H1 (cell line): Measurements from ENCODE around the gene WNK2.
A peak's percentile ranks its signal among the peaks of the same experiment; 100 is the strongest.

Source experiments
- ATF3 ChIP-seq: IDR thresholded peaks from 2 replicates; pipeline ENCODE4 v1.6.1; 2011; ENCODE audit warnings: low read depth, mild to moderate bottlenecking, low read length; ENCODE audit not compliant: insufficient read depth
- CHD1 ChIP-seq: IDR thresholded peaks from 2 replicates; pipeline ENCODE4 v1.6.1; 2012; ENCODE audit warnings: low read depth, low read length, improper control_type of control experiment
- CTCF ChIP-seq, 3 experiments: IDR thresholded peaks; 1 replicate in 2 of 3; 2 replicates in 1 of 3; pipeline versions ENCODE4 v1.5.1 to v1.6.1; 2011; ENCODE audit warnings: low read length in 3 of 3, mild to moderate bottlenecking in 3 of 3, inconsistent platforms in 2 of 3, low read depth in 1 of 3, moderate library complexity in 1 of 3; ENCODE audit not compliant: insufficient read depth in 1 of 3; ENCODE audit errors: control extremely low read depth in 1 of 3
- EP300 ChIP-seq, 2 experiments: IDR thresholded peaks; 1 replicate in 1 of 2; 2 replicates in 1 of 2; pipeline ENCODE4 v1.6.1; 2011 to 2012; ENCODE audit warnings: low read depth in 2 of 2, low read length in 2 of 2, mild to moderate bottlenecking in 2 of 2, borderline replicate concordance in 1 of 2, inconsistent platforms in 1 of 2, moderate library complexity in 1 of 2
- JUN ChIP-seq: IDR thresholded peaks from 2 replicates; pipeline ENCODE4 v1.6.1; 2011; ENCODE audit warnings: low read depth, mild to moderate bottlenecking, improper control_type of control experiment, low read length
- POLR2A ChIP-seq, 2 experiments: IDR thresholded peaks; 1 replicate in 1 of 2; 2 replicates in 1 of 2; pipeline ENCODE4 v1.6.1; 2011; ENCODE audit warnings: low read depth in 2 of 2, low read length in 2 of 2, mild to moderate bottlenecking in 2 of 2; ENCODE audit errors: control extremely low read depth in 1 of 2
- POLR2AphosphoS5 ChIP-seq: IDR thresholded peaks from 2 replicates; pipeline ENCODE4 v1.6.1; 2011; ENCODE audit warnings: low read depth, low read length
- RAD21 ChIP-seq, 2 experiments: IDR thresholded peaks in 1 of 2; conservative IDR thresholded peaks in 1 of 2; 2 replicates each; pipeline ENCODE4 v1.6.1; 2011; ENCODE audit warnings: low read depth in 2 of 2, low read length in 2 of 2, improper control_type of control experiment in 1 of 2, inconsistent platforms in 1 of 2, mild to moderate bottlenecking in 1 of 2, moderate library complexity in 1 of 2
- YY1 ChIP-seq: IDR thresholded peaks from 2 replicates; pipeline ENCODE4 v1.6.1; 2011; ENCODE audit warnings: low read depth, mild to moderate bottlenecking, low read length

- no peak for TF ChIP-seq EP300 (IDR thresholded peaks at IDR 0.05; ENCODE audit: borderline replicate concordance in 1 of 2, low read depth in 2 of 2, low read length in 2 of 2)
- TF ChIP-seq CTCF (IDR thresholded peaks at IDR 0.05; ENCODE audit: control extremely low read depth in 1 of 3, insufficient read depth in 1 of 3, low read depth in 1 of 3, low read length in 3 of 3), result peak; percentile 41 to 61 (median 46)
- no peak for TF ChIP-seq POLR2A (IDR thresholded peaks at IDR 0.05; ENCODE audit: control extremely low read depth in 1 of 2, low read depth in 2 of 2, low read length in 2 of 2)
- TF ChIP-seq YY1, result no peak
- TF ChIP-seq ATF3, result no peak
- no peak for TF ChIP-seq POLR2AphosphoS5
- TF ChIP-seq JUN, result no peak
- TF ChIP-seq RAD21 (IDR thresholded peaks at IDR 0.05 in 1 of 2, conservative IDR thresholded peaks at IDR 0.05 in 1 of 2; ENCODE audit: low read depth in 2 of 2, low read length in 2 of 2), result peak; percentile 61 to 72
- no peak for TF ChIP-seq CHD1
These were observed 19.9 kb upstream of the WNK2 start for GRCh38 chr9:93164085-93164484.
